Measurements from ENCODE around the gene SMIM38. TPM values are rescaled to one million over a fixed set of nuclear protein-coding genes. Genes with fewer than 3 reads are reported as not detected.

The SMIM38 gene
- total RNA-seq, 1 experiment from 2014 or later, result 0.54 TPM

DNA sequence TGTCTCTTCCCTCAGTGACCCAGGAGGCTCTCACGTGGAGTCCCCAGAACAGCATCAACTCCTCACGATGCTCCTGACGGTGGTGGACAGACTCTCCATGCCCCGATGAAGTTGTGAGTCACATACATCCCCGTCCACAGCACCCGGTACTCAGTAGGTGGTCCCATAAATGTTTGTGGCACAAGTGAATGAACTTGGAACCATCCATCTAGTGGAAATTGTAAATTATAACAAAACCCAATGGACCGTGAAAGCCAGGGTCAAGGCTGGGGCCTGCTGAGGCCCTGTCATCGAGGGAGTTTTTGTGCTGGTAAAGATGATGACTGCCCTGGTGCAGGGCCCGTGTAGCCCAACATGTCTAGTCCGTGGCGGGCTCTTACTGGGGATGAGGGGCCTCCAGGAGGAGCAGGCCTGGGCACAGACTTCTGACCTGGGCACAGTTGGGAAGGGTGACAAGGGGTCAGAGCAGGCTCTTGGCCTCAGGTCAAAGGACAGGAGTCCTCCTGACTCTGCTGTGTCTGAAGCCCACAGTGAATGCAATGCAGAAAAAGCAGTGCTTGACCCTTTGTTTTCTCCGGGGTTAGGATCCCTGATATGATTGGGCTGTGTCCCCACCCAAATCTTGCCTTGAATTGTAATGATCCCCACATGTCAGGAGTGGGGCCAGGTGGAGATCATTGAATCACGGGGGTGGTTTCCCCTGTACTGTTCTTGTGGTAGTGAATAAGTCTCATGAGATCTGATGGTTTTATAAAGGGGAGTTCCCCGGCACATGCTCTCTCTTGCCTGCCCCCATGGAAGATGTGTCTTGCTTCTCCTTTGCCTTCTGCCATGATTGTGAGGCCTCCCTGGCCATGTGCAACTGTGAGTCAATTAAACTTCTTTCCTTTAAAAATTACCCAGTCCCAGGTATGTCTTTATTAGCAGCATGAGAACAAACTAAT, 20.0 kb upstream of the SMIM38 start:
- no peak overlapping the region for H3K4me3 ChIP-seq (replicated peaks in 1 of 2; ENCODE audit: low read depth in 1 of 2, low read length in 2 of 2)
- no peak overlapping the region for H3K9ac ChIP-seq (ENCODE audit: low read length)
- no peaks in the 10 kb centered on the region for H3K79me2 ChIP-seq (ENCODE audit: insufficient read depth, low read length)
- peaks cover 37 to 48% of the 10 kb centered on the region in 2 experiments for H3K4me1 ChIP-seq (ENCODE audit: control insufficient read depth in 1 of 2, insufficient read depth in 2 of 2, low read length in 2 of 2)
- H3K27me3 ChIP-seq (ENCODE audit: insufficient read depth, low read length), result no peaks in the 10 kb centered on the region
- DNase-seq (ENCODE audit: low read depth, low spot score) (no peak), ATAC-seq (no peak)
- intact Hi-C loops (cut with micrococcal nuclease), result loop anchor here (5.0 kb wide), 1 partner anchor 157 kb away; the partner anchor contains the start of gene MYEOV
- ChIA-PET RAD21 (ENCODE audit: low non-redundant PET in 1 of 2, low total read pairs in 2 of 2, uncharacterized antibody in 2 of 2, unreplicated experiment in 2 of 2) (no interaction called here), CTCF (no interaction called here), POLR2A (no interaction called here)
- H3K36me3 ChIP-seq (ENCODE audit: control insufficient read depth in 1 of 2, insufficient read depth in 2 of 2, low read length in 2 of 2), result no peaks in the 10 kb centered on the region
- peaks cover 0 to 8% of the 10 kb centered on the region in 2 experiments; a peak in 1 of 4 replicates for H3K9me3 ChIP-seq (ENCODE audit: control insufficient read depth in 1 of 2, insufficient read depth in 1 of 2, low read depth in 1 of 2, low read length in 2 of 2)
- no peaks in the 10 kb centered on the region for H3K9me2 ChIP-seq (ENCODE audit: insufficient read depth)
- no TSS peak for BruUV-seq (replicated peaks)
- no peak overlapping the region for H2AFZ ChIP-seq (ENCODE audit: low read depth, low read length, poor library complexity, severe bottlenecking)
- no peaks in the 10 kb centered on the region for H4K20me1 ChIP-seq (ENCODE audit: insufficient read depth)
- H3K27ac ChIP-seq (ENCODE audit: low read depth, low read length), result no peak overlapping the region
- no peak overlapping the region for H3K4me2 ChIP-seq (ENCODE audit: low read length)
- TF ChIP-seq SRF (IDR thresholded peaks at IDR 0.05; ENCODE audit: low read depth) (no peak), POLR2A (IDR thresholded peaks at IDR 0.05; ENCODE audit: borderline replicate concordance, extremely low read depth, insufficient read depth, insufficient read length) (no peak), SP1 (IDR thresholded peaks at IDR 0.05; ENCODE audit: low read depth) (no peak), SIN3A (IDR thresholded peaks at IDR 0.05; ENCODE audit: low read depth) (no peak), ZFX (IDR thresholded peaks at IDR 0.05) (no peak), CEBPB (IDR thresholded peaks at IDR 0.05; ENCODE audit: low read depth) (no peak), FOSL1 (IDR thresholded peaks at IDR 0.05; ENCODE audit: low read depth) (no peak), ELF1 (IDR thresholded peaks at IDR 0.05; ENCODE audit: borderline replicate concordance, low read depth) (no peak), CTCF (IDR thresholded peaks at IDR 0.05 in 2 of 3, conservative IDR thresholded peaks at IDR 0.05 in 1 of 3; ENCODE audit: borderline replicate concordance in 1 of 3, insufficient read depth in 1 of 3, low read depth in 2 of 3, low read length in 2 of 3) (no peak), POLR2AphosphoS5 (IDR thresholded peaks at IDR 0.05; ENCODE audit: low read depth, low read length) (no peak), ZBTB33 (IDR thresholded peaks at IDR 0.05; ENCODE audit: extremely low read depth, insufficient replicate concordance, low read length) (no peak), CBX3 (IDR thresholded peaks at IDR 0.05; ENCODE audit: low read depth) (no peak), ZNF274 (IDR thresholded peaks at IDR 0.05; ENCODE audit: low read depth, low read length) (no peak), EZH2 (IDR thresholded peaks at IDR 0.05) (no peak), RAD21 (IDR thresholded peaks at IDR 0.05; ENCODE audit: low read depth) (no peak), TCF7L2 (IDR thresholded peaks at IDR 0.05; ENCODE audit: borderline replicate concordance, extremely low read depth, insufficient read depth, insufficient read length) (no peak)
- TF ChIP-seq, protein P1, sequence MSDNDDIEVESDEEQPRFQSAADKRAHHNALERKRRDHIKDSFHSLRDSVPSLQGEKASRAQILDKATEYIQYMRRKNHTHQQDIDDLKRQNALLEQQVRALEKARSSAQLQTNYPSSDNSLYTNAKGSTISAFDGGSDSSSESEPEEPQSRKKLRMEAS (IDR thresholded peaks at IDR 0.05), result no peak
- TF ChIP-seq, protein P2, sequence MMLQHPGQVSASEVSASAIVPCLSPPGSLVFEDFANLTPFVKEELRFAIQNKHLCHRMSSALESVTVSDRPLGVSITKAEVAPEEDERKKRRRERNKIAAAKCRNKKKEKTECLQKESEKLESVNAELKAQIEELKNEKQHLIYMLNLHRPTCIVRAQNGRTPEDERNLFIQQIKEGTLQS (IDR thresholded peaks at IDR 0.05), result no peak
- TF ChIP-seq, protein P3, sequence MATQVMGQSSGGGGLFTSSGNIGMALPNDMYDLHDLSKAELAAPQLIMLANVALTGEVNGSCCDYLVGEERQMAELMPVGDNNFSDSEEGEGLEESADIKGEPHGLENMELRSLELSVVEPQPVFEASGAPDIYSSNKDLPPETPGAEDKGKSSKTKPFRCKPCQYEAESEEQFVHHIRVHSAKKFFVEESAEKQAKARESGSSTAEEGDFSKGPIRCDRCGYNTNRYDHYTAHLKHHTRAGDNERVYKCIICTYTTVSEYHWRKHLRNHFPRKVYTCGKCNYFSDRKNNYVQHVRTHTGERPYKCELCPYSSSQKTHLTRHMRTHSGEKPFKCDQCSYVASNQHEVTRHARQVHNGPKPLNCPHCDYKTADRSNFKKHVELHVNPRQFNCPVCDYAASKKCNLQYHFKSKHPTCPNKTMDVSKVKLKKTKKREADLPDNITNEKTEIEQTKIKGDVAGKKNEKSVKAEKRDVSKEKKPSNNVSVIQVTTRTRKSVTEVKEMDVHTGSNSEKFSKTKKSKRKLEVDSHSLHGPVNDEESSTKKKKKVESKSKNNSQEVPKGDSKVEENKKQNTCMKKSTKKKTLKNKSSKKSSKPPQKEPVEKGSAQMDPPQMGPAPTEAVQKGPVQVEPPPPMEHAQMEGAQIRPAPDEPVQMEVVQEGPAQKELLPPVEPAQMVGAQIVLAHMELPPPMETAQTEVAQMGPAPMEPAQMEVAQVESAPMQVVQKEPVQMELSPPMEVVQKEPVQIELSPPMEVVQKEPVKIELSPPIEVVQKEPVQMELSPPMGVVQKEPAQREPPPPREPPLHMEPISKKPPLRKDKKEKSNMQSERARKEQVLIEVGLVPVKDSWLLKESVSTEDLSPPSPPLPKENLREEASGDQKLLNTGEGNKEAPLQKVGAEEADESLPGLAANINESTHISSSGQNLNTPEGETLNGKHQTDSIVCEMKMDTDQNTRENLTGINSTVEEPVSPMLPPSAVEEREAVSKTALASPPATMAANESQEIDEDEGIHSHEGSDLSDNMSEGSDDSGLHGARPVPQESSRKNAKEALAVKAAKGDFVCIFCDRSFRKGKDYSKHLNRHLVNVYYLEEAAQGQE (IDR thresholded peaks at IDR 0.05; ENCODE audit: low read depth), result no peak
